ENCODE data around the gene SLC9A1. TPM values are rescaled to one million over a fixed set of nuclear protein-coding genes. Genes with fewer than 3 reads are reported as not detected.
A peak's percentile ranks its signal among the peaks of the same experiment; 100 is the strongest.

SLC9A1 gene
- total and polyA plus RNA-seq, 10 donors, result 6.0 to 40.4 (median 27.6) TPM

DNA sequence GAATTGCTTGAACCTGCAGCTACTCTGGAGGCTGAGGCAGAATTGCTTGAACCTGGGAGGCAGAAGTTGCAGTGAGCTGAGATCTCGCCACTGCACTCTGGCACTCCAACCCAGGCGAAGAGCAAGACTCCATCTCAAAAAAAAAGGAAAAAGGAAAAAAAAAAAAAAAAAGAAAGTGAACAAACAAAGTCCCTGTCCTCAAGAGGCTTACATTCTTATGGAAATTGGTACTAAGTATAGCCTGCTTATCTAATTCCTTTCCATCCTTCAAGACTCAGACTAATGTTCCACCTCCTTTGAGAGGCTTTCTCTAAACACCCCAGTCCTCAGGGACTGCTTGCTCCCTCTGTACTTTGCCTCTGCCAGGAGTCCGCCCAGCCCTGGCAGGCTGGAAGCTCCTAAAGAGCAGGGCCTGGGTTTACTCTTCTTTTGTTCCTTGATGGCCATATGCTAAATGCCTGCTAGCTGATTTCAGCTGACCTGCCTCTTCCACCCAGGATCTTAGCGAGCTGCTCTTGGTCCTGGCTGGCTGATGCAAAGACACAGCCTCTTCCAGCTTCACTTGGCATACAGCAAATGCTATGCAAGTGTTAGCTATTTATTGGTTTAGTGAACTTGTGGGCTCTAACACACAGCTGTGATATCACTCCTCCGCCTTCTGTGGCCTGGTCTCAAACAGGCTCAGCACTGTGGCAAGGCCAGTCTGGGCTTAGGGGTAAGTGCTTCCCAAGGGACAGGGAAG lies 9.8 kb downstream of the SLC9A1 start:
- Histone ChIP-seq H3K36me3 (peaks cover 0 to 39% (median 4%) of the 10 kb centered on the region in 6 donors), H3K27ac (peak overlapping the region in 3 of 8 donors; percentile 7 to 45 (median 31)), H3K4me1 (peaks cover 14 to 92% (median 48%) of the 10 kb centered on the region in 6 donors), H3K27me3 (replicated peaks in 1 of 7) (no peaks in the 10 kb centered on the region), H3K4me3 (no peak overlapping the region), H3K9me3 (no peaks in the 10 kb centered on the region)
- TF ChIP-seq, protein P1, sequence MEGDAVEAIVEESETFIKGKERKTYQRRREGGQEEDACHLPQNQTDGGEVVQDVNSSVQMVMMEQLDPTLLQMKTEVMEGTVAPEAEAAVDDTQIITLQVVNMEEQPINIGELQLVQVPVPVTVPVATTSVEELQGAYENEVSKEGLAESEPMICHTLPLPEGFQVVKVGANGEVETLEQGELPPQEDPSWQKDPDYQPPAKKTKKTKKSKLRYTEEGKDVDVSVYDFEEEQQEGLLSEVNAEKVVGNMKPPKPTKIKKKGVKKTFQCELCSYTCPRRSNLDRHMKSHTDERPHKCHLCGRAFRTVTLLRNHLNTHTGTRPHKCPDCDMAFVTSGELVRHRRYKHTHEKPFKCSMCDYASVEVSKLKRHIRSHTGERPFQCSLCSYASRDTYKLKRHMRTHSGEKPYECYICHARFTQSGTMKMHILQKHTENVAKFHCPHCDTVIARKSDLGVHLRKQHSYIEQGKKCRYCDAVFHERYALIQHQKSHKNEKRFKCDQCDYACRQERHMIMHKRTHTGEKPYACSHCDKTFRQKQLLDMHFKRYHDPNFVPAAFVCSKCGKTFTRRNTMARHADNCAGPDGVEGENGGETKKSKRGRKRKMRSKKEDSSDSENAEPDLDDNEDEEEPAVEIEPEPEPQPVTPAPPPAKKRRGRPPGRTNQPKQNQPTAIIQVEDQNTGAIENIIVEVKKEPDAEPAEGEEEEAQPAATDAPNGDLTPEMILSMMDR (IDR thresholded peaks at IDR 0.05 in 8 of 11, conservative IDR thresholded peaks at IDR 0.05 in 3 of 11), result no peak
- no peak for TF ChIP-seq POLR2AphosphoS5 (IDR thresholded peaks at IDR 0.05)
- TF ChIP-seq POLR2A (IDR thresholded peaks at IDR 0.05), result no peak
- WGBS, 5 donors, result 93 to 94% (median 93%) methylated on average over 5 of the region's 5 CpGs
- DNase-seq, result no peak
- intact Hi-C loops (cut with DNase I; ENCODE audit: low total_unique reads), result no loop called here

DNA sequence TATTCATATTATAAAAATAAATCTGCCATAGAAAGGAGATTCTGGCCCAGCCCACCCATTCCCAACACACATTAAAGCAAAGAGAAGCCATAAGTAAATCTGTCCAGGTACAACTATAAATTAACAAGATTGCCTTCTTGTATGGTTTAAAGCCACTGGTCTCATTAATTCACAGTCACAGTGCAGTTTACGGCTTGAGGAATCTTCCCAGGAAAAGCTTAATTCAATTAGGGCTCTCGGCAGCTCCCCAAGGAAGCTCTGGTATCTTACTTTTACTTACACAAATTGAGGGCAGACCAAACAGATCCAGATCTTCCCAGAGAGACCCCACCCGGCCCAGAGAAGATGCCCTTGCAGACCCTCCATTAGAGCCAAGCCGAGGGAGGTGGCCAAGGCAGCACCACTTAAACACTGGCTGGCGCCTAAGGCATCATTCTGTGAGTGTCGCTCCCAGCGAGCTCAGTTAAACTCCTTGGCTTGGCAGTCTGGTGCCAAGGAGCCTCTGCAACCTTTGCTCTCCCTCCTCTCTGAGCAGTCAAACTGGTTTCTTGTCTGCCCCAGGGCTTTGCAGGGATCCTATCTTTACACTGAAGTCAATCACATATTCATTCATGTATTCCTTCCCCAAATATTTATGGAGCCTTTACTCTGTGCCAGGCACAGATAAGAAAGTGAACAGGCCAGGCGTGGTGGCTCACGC lies 10.7 kb downstream of the SLC9A1 start:
- TF ChIP-seq POLR2A (IDR thresholded peaks at IDR 0.05), result no peak
- TF ChIP-seq, protein P1 (IDR thresholded peaks at IDR 0.05 in 8 of 11, conservative IDR thresholded peaks at IDR 0.05 in 3 of 11), result no peak
- TF ChIP-seq POLR2AphosphoS5 (IDR thresholded peaks at IDR 0.05), result no peak
- Histone ChIP-seq H3K36me3 (peaks cover 0 to 35% (median 4%) of the 10 kb centered on the region in 6 donors), H3K9me3 (no peaks in the 10 kb centered on the region), H3K4me3 (no peak overlapping the region), H3K4me1 (peaks cover 14 to 92% (median 43%) of the 10 kb centered on the region in 6 donors), H3K27me3 (replicated peaks in 1 of 7) (no peaks in the 10 kb centered on the region), H3K27ac (peak overlapping the region in 3 of 8 donors; percentile 3 to 39 (median 21))
- no peak for DNase-seq
- 90 to 94% (median 91%) methylated on average over 8 to 9 of the region's 9 CpGs for WGBS, 5 donors
- intact Hi-C loops (cut with DNase I; ENCODE audit: low total_unique reads), result no loop called here

GRCh38 chr1:27143401-27143800 lies 11.5 kb downstream of the SLC9A1 start:
- 49 to 76% (median 72%) methylated on average over 6 of the region's 6 CpGs for WGBS, 5 donors
- H3K9me3 ChIP-seq, result no peaks in the 10 kb centered on the region
- H3K4me3 ChIP-seq, result no peak overlapping the region
- peaks cover 0 to 30% (median 4%) of the 10 kb centered on the region in 6 donors for H3K36me3 ChIP-seq
- H3K27me3 ChIP-seq (replicated peaks in 1 of 7), result no peaks in the 10 kb centered on the region
- TF ChIP-seq POLR2AphosphoS5 (IDR thresholded peaks at IDR 0.05), result no peak
- TF ChIP-seq, protein P1 (IDR thresholded peaks at IDR 0.05 in 8 of 11, conservative IDR thresholded peaks at IDR 0.05 in 3 of 11), result no peak
- no peak for TF ChIP-seq POLR2A (IDR thresholded peaks at IDR 0.05)
- intact Hi-C loops (cut with DNase I; ENCODE audit: low total_unique reads), result no loop called here
- peak overlapping the region in 4 of 8 donors; percentile 29 to 51 (median 44) for H3K27ac ChIP-seq
- no peak for DNase-seq
- H3K4me1 ChIP-seq, result peaks cover 7 to 92% (median 39%) of the 10 kb centered on the region in 6 donors

DNA sequence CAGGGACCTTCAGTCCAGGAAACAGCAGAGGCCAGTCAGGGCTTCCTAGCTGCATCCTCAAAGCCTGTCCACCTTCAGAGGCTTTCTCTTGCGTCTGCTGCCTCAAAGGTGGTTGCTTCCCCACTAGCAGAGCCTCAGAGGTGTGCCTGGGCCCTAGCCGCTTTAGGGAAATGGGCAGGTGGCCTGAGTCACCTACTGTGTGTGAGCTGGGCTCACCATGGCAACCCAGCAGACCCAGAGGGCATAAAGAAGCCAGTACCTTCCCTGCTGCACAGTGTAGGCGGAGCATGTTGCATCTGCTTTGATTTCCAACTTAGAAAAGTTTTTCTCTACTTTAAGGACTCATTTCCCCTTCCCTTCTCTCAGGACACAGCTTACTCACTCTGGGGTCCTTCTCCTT lies 12.5 kb downstream of the SLC9A1 start:
- Histone ChIP-seq H3K27ac (peak overlapping the region in 7 of 8 donors; percentile 5 to 51 (median 38)), H3K9me3 (no peaks in the 10 kb centered on the region), H3K36me3 (peaks cover 0 to 35% (median 4%) of the 10 kb centered on the region in 6 donors), H3K4me1 (peaks cover 12 to 92% (median 42%) of the 10 kb centered on the region in 6 donors), H3K4me3 (no peak overlapping the region), H3K27me3 (replicated peaks in 1 of 7) (no peaks in the 10 kb centered on the region)
- intact Hi-C loops (cut with DNase I; ENCODE audit: low total_unique reads), result no loop called here
- DNase-seq, result no peak
- TF ChIP-seq POLR2A (IDR thresholded peaks at IDR 0.05) (no peak), POLR2AphosphoS5 (IDR thresholded peaks at IDR 0.05) (no peak)
- TF ChIP-seq, protein P1 (IDR thresholded peaks at IDR 0.05 in 8 of 11, conservative IDR thresholded peaks at IDR 0.05 in 3 of 11), result no peak
- WGBS, 5 donors, result 65 to 82% (median 79%) methylated on average over 3 of the region's 3 CpGs

Data from spleen (tissue), 11 donors.